ENCODE data around the gene RNF224.

RNF224 gene

DNA sequence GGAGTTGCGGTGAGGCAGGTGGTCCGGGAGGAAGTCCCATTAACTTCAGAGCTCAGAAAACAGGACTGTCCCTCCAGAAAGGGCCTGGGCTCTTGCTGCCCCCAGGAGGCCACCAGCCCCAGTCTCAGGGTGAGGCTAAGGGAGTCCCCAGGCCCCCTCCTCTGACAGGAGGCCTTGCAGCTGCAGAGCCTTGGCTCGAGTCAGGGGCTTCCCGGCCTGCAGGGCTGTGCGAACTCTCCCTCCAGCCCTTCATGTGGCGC is 20.5 kb downstream of the RNF224 start:
- Histone ChIP-seq H3K4me2 (ENCODE audit: low read length) (no peak overlapping the region), H2AFZ (no peak overlapping the region), H3K4me1 (no peaks in the 10 kb centered on the region), H3K9ac (no peak overlapping the region), H3K27ac (no peak overlapping the region), H3K9me3 (ENCODE audit: control insufficient read depth, low read length) (no peaks in the 10 kb centered on the region), H3K4me3 (ENCODE audit: low read depth, low read length) (no peak overlapping the region), H3K27me3 (ENCODE audit: control insufficient read depth, insufficient read depth, low read length) (no peaks in the 10 kb centered on the region), H3K79me2 (no peaks in the 10 kb centered on the region), H3K36me3 (ENCODE audit: control insufficient read depth, insufficient read depth, low read length) (no peaks in the 10 kb centered on the region)
- TF ChIP-seq, protein P1, sequence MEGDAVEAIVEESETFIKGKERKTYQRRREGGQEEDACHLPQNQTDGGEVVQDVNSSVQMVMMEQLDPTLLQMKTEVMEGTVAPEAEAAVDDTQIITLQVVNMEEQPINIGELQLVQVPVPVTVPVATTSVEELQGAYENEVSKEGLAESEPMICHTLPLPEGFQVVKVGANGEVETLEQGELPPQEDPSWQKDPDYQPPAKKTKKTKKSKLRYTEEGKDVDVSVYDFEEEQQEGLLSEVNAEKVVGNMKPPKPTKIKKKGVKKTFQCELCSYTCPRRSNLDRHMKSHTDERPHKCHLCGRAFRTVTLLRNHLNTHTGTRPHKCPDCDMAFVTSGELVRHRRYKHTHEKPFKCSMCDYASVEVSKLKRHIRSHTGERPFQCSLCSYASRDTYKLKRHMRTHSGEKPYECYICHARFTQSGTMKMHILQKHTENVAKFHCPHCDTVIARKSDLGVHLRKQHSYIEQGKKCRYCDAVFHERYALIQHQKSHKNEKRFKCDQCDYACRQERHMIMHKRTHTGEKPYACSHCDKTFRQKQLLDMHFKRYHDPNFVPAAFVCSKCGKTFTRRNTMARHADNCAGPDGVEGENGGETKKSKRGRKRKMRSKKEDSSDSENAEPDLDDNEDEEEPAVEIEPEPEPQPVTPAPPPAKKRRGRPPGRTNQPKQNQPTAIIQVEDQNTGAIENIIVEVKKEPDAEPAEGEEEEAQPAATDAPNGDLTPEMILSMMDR (IDR thresholded peaks at IDR 0.05) = no peak

DNA sequence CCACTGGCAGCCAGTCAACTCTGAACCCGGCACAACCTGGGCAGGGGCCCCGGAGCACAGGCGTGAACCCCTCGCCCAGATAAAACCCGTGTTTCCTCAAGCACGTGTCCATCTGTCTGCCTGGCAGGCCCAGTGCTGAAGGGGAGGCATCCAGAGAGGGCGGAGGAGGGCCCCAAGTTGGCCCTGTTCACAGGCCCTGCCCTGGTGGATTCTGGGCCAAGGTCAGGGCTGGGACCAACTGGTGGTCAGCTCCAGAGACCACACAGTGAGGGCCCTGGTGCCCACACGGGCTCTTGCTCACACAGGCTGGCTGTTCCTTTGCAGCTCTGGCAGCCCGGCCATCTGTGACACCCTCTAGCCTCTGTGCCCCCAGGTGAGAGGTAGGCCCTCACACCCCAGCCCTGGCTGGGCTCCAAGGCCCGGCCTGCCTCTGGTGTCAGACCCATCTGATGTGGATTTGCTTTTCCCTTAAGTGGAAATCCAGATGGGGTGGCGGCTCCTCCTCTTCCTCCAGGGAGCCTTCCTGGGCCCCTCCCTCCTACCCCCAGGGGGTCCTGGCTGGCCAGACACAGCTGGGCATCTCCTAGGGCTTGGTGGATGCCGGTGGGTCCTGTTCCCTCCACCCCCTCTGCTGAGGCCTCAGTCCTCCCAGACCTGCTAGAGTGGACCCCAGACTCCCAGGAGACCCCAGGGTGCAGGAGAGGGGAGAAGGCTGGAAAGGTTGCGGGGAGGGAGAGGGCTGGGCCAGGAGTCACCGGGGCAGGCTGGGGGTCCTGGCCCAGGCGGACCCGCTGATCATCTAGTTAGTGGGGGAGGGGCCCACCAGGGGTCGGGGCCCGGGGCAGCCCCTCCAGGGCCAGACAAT is 23.3 kb downstream of the RNF224 start:
- Histone ChIP-seq H3K9me3 (ENCODE audit: control insufficient read depth, low read length) (no peaks in the 10 kb centered on the region), H3K4me1 (no peaks in the 10 kb centered on the region), H3K27ac (no peak overlapping the region), H2AFZ (no peak overlapping the region), H3K4me2 (ENCODE audit: low read length) (no peak overlapping the region), H3K4me3 (ENCODE audit: low read depth, low read length) (no peak overlapping the region), H3K36me3 (ENCODE audit: control insufficient read depth, insufficient read depth, low read length) (no peaks in the 10 kb centered on the region), H3K79me2 (no peaks in the 10 kb centered on the region), H3K27me3 (ENCODE audit: control insufficient read depth, insufficient read depth, low read length) (no peaks in the 10 kb centered on the region), H3K9ac (no peak overlapping the region)
- TF ChIP-seq, protein P1 (IDR thresholded peaks at IDR 0.05) = no peak

DNA sequence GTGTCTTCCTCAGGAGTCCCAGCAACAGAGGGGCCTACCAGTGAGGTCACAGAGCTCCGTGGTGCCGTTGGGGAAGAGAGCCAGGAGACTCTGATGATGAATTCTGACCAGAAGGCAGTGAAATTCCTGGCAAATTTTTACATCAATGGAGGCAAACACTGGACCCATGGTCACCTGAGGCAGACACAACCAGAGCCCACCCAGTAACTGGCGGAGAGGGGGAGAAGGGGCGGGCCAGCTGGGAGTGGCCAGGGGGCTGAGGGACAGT is 23.8 kb downstream of the RNF224 start, which contains the start of gene STPG3:
TSS of gene STPG3 (plus strand) at position 93 of the 268 bp plus-strand sequence. CDS start at position 94, 1 bp downstream.
- Histone ChIP-seq H3K9me3 (ENCODE audit: control insufficient read depth, low read length) (no peaks in the 10 kb centered on the region), H3K27me3 (ENCODE audit: control insufficient read depth, insufficient read depth, low read length) (no peaks in the 10 kb centered on the region), H3K4me2 (ENCODE audit: low read length) (no peak within 1 kb of the TSS), H3K4me1 (no peaks in the 10 kb centered on the region), H3K36me3 (ENCODE audit: control insufficient read depth, insufficient read depth, low read length) (no peaks in the 10 kb centered on the region), H3K4me3 (ENCODE audit: low read depth, low read length) (no peak within 1 kb of the TSS), H3K27ac (no peak within 1 kb of the TSS), H3K9ac (no peak within 1 kb of the TSS), H3K79me2 (no peaks in the 10 kb centered on the region), H2AFZ (no peak within 1 kb of the TSS)
- TF ChIP-seq, protein P1 (IDR thresholded peaks at IDR 0.05) = no peak

DNA sequence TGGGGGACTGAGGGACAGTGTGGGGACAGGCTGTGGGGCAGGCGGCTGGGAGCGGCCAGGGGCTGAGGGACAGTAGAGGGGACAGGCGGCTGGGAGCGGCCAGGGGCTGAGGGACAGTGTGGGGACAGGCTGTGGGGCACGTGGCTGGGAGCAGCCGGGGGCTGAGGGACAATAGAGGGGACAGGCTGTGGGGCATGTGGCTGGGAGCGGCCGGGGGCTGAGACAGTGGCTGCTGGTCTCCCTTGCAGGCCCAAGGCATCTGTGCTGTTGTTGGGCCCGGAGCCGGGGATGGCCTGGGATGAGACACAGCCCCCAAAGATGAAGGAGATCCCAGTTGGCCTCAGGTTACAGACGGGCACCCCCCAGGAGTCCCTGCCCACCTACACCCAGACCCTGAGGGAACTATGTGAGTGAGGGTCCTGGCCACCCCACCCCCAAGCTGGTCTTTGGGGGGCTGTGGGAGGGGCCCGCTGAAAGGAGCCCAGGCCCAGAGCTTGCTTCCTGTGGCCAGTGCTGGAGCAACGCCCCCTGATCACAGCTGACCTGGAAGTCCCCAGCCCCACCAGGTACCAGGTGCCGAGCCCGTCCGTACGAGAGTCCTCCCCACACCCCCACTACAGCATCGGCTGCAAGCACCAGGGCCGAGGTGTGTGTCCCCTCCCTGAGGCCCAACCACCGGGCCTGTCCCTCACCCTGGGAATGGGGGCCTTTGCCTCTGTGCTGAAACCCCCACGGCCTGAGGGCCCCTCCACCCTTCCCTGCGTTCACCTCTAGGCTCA is 24.4 kb downstream of the RNF224 start:
- H3K79me2 ChIP-seq = no peaks in the 10 kb centered on the region
- H3K36me3 ChIP-seq (ENCODE audit: control insufficient read depth, insufficient read depth, low read length) = no peaks in the 10 kb centered on the region
- H3K4me1 ChIP-seq = peaks cover 3% of the 10 kb centered on the region
- no peak overlapping the region for H2AFZ ChIP-seq
- no peak overlapping the region for H3K4me3 ChIP-seq (ENCODE audit: low read depth, low read length)
- no peak overlapping the region for H3K4me2 ChIP-seq (ENCODE audit: low read length)
- no peaks in the 10 kb centered on the region for H3K27me3 ChIP-seq (ENCODE audit: control insufficient read depth, insufficient read depth, low read length)
- no peaks in the 10 kb centered on the region for H3K9me3 ChIP-seq (ENCODE audit: control insufficient read depth, low read length)
- TF ChIP-seq, protein P1 (IDR thresholded peaks at IDR 0.05) = no peak
- no peak overlapping the region for H3K9ac ChIP-seq
- no peak overlapping the region for H3K27ac ChIP-seq
